A673 (cell line): ENCODE measurements around the gene NT5M. TPM values are rescaled to one million over a fixed set of nuclear protein-coding genes. Genes with fewer than 3 reads are reported as not detected.

Experiments used
- BruUV-seq: library from RNA; stranded (reverse); fragments of 400-500 nt; replicated peaks from 2 replicates; lab custom pipeline; 2021; lab: Mats Ljungman, UMichigan
- CTCF ChIA-PET: fragments of 300-600 bp; sonication (Branson Sonifier 250); formaldehyde crosslinking; loops from one replicate; lab custom pipeline; 2022; ENCODE audit warnings: antibody characterized with exemption; lab: Charles Lee
- POLR2A ChIA-PET: fragments of 300-600 bp; sonication (Branson Sonifier 250); formaldehyde crosslinking; loops from one replicate; lab custom pipeline; 2022; ENCODE audit warnings: antibody characterized with exemption; ENCODE audit not compliant: low non-redundant PET; lab: Charles Lee
- DNase-seq: peaks from one replicate; pipeline ENCODE4 v3.0.0-alpha.2; 2015; ENCODE audit warnings: low spot score
- H3K27ac ChIP-seq: fragments of 200-600 bp; sonication (generic); 2 replicates; pipeline ENCODE4 v1.5.1; 2016; ENCODE audit warnings: mixed run types, low read depth, mild to moderate bottlenecking, mixed read lengths, antibody characterized with exemption, low read length; ENCODE audit not compliant: poor library complexity, severe bottlenecking
- H3K27me3 ChIP-seq: fragments of 200-600 bp; sonication (generic); replicated peaks from 2 replicates; pipeline ENCODE4 v1.6.1; 2017; ENCODE audit warnings: mixed run types, low read depth, mild to moderate bottlenecking, mixed read lengths, antibody characterized with exemption, low read length; ENCODE audit not compliant: insufficient read depth, poor library complexity
- H3K36me3 ChIP-seq: fragments of 200-600 bp; sonication (generic); 2 replicates; pipeline ENCODE4 v1.6.1; 2016; ENCODE audit warnings: mixed run types, mild to moderate bottlenecking, mixed read lengths, antibody characterized with exemption, low read length; ENCODE audit not compliant: insufficient read depth, poor library complexity, severe bottlenecking
- H3K4me1 ChIP-seq: fragments of 200-600 bp; sonication (generic); 2 replicates; pipeline ENCODE4 v1.6.1; 2017; ENCODE audit warnings: mixed run types, mild to moderate bottlenecking, mixed read lengths, antibody characterized with exemption, low read length; ENCODE audit not compliant: insufficient read depth, poor library complexity, severe bottlenecking
- H3K4me3 ChIP-seq: fragments of 200-600 bp; sonication (generic); 2 replicates; pipeline ENCODE4 v1.5.1; 2016; ENCODE audit warnings: low read depth, mixed run types, mild to moderate bottlenecking, mixed read lengths, low read length; ENCODE audit not compliant: poor library complexity, severe bottlenecking
- H3K9me3 ChIP-seq: fragments of 200-600 bp; sonication (generic); 2 replicates; pipeline ENCODE4 v1.6.1; 2016; ENCODE audit warnings: mixed run types, low read depth, mild to moderate bottlenecking, mixed read lengths, antibody characterized with exemption, low read length; ENCODE audit not compliant: poor library complexity, severe bottlenecking
- CTCF ChIP-seq: fragments of 300-800, 200-600 bp; sonication (generic); conservative IDR thresholded peaks from 2 replicates; pipeline ENCODE4 v1.5.1; 2017; ENCODE audit warnings: low read depth, mild to moderate bottlenecking, antibody characterized with exemption, low read length, moderate library complexity, mixed read lengths
- EZH2 ChIP-seq: fragments of 200-600 bp; sonication (generic); IDR thresholded peaks from 2 replicates; pipeline ENCODE4 v1.6.1; 2017; ENCODE audit warnings: borderline replicate concordance, low read depth, mild to moderate bottlenecking, mixed read lengths, antibody characterized with exemption, low read length; ENCODE audit not compliant: poor library complexity, severe bottlenecking
- intact Hi-C: fragments of 100-400 bp; cut with micrococcal nuclease; formaldehyde crosslinking; loops from one replicate; pipeline ENCODE4 v1.10.0; 2022; ENCODE audit not compliant: unreplicated experiment
- total RNA-seq: library from RNA; stranded (reverse); gene quantifications from 2 replicates; pipeline ENCODE4 v1.2.3, GENCODE V29; 2021

NT5M gene
- total RNA-seq, 1 experiment from 2014 or later: 2.6 TPM

- ChIA-PET POLR2A (no interaction called here), CTCF (no interaction called here)
- Histone ChIP-seq H3K36me3 (no peaks in the 10 kb centered on the region), H3K27me3 (no peaks in the 10 kb centered on the region), H3K4me3 (no peak overlapping the region), H3K27ac (no peak overlapping the region), H3K4me1 (no peaks in the 10 kb centered on the region), H3K9me3 (no peaks in the 10 kb centered on the region)
- no peak for DNase-seq
- TF ChIP-seq EZH2 (no peak), CTCF (no peak)
- BruUV-seq: no TSS peak
- intact Hi-C loops: no loop called here
These were observed 42.1 kb downstream of the NT5M start for GRCh38 chr17:17345294-17345597.

- no peaks in the 10 kb centered on the region for H3K9me3 ChIP-seq
- no peak overlapping the region for H3K4me3 ChIP-seq
- intact Hi-C loops: no loop called here
- no peaks in the 10 kb centered on the region for H3K4me1 ChIP-seq
- H3K27ac ChIP-seq: no peak overlapping the region
- BruUV-seq: no TSS peak
- CTCF ChIA-PET: no interaction called here
- POLR2A ChIA-PET: no interaction called here
- H3K36me3 ChIP-seq: no peaks in the 10 kb centered on the region
- TF ChIP-seq CTCF: no peak
- TF ChIP-seq EZH2: no peak
- no peak for DNase-seq
- H3K27me3 ChIP-seq: no peaks in the 10 kb centered on the region
These were observed 42.7 kb downstream of the NT5M start for GRCh38 chr17:17345686-17346427.

GRCh38 chr17:17346428-17347233 lies 43.5 kb downstream of the NT5M start:
- ChIA-PET CTCF (no interaction called here), POLR2A (no interaction called here)
- no TSS peak for BruUV-seq

More at GRCh38 chr17:17346428-17347233, 43.5 kb downstream of the NT5M start:
- no peak overlapping the region for H3K4me3 ChIP-seq
- no peak overlapping the region for H3K27ac ChIP-seq
- no peaks in the 10 kb centered on the region for H3K4me1 ChIP-seq
- no peak for TF ChIP-seq EZH2
- TF ChIP-seq CTCF: no peak
- no peaks in the 10 kb centered on the region for H3K36me3 ChIP-seq
- no peaks in the 10 kb centered on the region for H3K9me3 ChIP-seq
- intact Hi-C loops: no loop called here
- DNase-seq: no peak
- no peaks in the 10 kb centered on the region for H3K27me3 ChIP-seq
